ENCODE results near the gene S100A14. TPM values are rescaled to one million over a fixed set of nuclear protein-coding genes. Genes with fewer than 3 reads are reported as not detected.

S100A14 gene
- total and polyA plus RNA-seq, 2 of the 13 experiments (the other 11 are each of a cell fraction or from before 2014, with no cell fraction given), result 1.4 to 7.7 TPM

GRCh38 chr1:153658400-153659174 lies 42.5 kb upstream of the S100A14 start, which contains the start of gene SNAPIN (continued):
- TF ChIP-seq, protein P1, sequence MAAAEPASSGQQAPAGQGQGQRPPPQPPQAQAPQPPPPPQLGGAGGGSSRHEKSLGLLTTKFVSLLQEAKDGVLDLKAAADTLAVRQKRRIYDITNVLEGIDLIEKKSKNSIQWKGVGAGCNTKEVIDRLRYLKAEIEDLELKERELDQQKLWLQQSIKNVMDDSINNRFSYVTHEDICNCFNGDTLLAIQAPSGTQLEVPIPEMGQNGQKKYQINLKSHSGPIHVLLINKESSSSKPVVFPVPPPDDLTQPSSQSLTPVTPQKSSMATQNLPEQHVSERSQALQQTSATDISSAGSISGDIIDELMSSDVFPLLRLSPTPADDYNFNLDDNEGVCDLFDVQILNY (CRISPR knock-in tag; conservative IDR thresholded peaks at IDR 0.05), result no peak; the same call in 1 of the 2 replicates
- TF ChIP-seq ZNF331 (CRISPR knock-in tag; IDR thresholded peaks at IDR 0.05) (peak; percentile 29; the same call in 1 of the 2 replicates), POGZ (CRISPR knock-in tag; IDR thresholded peaks at IDR 0.05) (peak; percentile 80), MTF1 (CRISPR knock-in tag; IDR thresholded peaks at IDR 0.05) (no peak), ISX (CRISPR knock-in tag; conservative IDR thresholded peaks at IDR 0.05) (no peak), ZBTB20 (CRISPR knock-in tag; IDR thresholded peaks at IDR 0.05; ENCODE audit: borderline replicate concordance, low read depth) (peak; percentile 25; the same call in 1 of the 2 replicates), ZNF556 (CRISPR knock-in tag; IDR thresholded peaks at IDR 0.05; ENCODE audit: borderline replicate concordance) (peak; percentile 46; the same call in 1 of the 2 replicates), PHF20 (CRISPR knock-in tag; IDR thresholded peaks at IDR 0.05) (peak; percentile 75), NCOR1 (IDR thresholded peaks at IDR 0.05; ENCODE audit: borderline replicate concordance, low read length) (no peak), CENPT (CRISPR knock-in tag; IDR thresholded peaks at IDR 0.05; ENCODE audit: low read depth) (no peak), ZNF280D (CRISPR knock-in tag; IDR thresholded peaks at IDR 0.05) (peak; percentile 64; the same call in 1 of the 2 replicates), CBFB (CRISPR knock-in tag; IDR thresholded peaks at IDR 0.05) (0 out of 2 replicates have a peak, but pooled peaks have one; percentile 22), PTBP1 (IDR thresholded peaks at IDR 0.05; ENCODE audit: low read depth, low read length, poor library complexity, severe bottlenecking) (no peak), MAZ (IDR thresholded peaks at IDR 0.05; ENCODE audit: borderline replicate concordance, low read depth, low read length) (peak; percentile 84; the same call in 1 of the 2 replicates), MAZ (CRISPR knock-in tag; IDR thresholded peaks at IDR 0.05; ENCODE audit: low read depth) (no peak), ZNF263 (CRISPR knock-in tag; IDR thresholded peaks at IDR 0.05) (peak; percentile 27; the same call in 1 of the 2 replicates), POLR2AphosphoS5 (IDR thresholded peaks at IDR 0.05; ENCODE audit: low read depth, low read length) (peak; percentile 83), PPARG (CRISPR knock-in tag; conservative IDR thresholded peaks at IDR 0.05) (0 out of 2 replicates have a peak, but pooled peaks have one; percentile 30), TSC22D2 (CRISPR knock-in tag; IDR thresholded peaks at IDR 0.05; ENCODE audit: borderline replicate concordance) (0 out of 2 replicates have a peak, but pooled peaks have one; percentile 23), TARDBP (CRISPR knock-in tag; IDR thresholded peaks at IDR 0.05) (peak; percentile 79)
- TF ChIP-seq, protein P2, sequence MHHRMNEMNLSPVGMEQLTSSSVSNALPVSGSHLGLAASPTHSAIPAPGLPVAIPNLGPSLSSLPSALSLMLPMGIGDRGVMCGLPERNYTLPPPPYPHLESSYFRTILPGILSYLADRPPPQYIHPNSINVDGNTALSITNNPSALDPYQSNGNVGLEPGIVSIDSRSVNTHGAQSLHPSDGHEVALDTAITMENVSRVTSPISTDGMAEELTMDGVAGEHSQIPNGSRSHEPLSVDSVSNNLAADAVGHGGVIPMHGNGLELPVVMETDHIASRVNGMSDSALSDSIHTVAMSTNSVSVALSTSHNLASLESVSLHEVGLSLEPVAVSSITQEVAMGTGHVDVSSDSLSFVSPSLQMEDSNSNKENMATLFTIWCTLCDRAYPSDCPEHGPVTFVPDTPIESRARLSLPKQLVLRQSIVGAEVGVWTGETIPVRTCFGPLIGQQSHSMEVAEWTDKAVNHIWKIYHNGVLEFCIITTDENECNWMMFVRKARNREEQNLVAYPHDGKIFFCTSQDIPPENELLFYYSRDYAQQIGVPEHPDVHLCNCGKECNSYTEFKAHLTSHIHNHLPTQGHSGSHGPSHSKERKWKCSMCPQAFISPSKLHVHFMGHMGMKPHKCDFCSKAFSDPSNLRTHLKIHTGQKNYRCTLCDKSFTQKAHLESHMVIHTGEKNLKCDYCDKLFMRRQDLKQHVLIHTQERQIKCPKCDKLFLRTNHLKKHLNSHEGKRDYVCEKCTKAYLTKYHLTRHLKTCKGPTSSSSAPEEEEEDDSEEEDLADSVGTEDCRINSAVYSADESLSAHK (CRISPR knock-in tag; IDR thresholded peaks at IDR 0.05; ENCODE audit: borderline replicate concordance), result no peak
- TF ChIP-seq, protein P3, sequence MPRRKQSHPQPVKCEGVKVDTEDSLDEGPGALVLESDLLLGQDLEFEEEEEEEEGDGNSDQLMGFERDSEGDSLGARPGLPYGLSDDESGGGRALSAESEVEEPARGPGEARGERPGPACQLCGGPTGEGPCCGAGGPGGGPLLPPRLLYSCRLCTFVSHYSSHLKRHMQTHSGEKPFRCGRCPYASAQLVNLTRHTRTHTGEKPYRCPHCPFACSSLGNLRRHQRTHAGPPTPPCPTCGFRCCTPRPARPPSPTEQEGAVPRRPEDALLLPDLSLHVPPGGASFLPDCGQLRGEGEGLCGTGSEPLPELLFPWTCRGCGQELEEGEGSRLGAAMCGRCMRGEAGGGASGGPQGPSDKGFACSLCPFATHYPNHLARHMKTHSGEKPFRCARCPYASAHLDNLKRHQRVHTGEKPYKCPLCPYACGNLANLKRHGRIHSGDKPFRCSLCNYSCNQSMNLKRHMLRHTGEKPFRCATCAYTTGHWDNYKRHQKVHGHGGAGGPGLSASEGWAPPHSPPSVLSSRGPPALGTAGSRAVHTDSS (CRISPR knock-in tag; conservative IDR thresholded peaks at IDR 0.05), result no peak

Measured in HepG2 (cell line).